Esophagus (tissue), 2 donors: Measurements from ENCODE around the gene KLK12. TPM values are rescaled to one million over a fixed set of nuclear protein-coding genes. Genes with fewer than 3 reads are reported as not detected.

Experiments
- H3K27ac ChIP-seq, 2 donors: one replicate each; pipeline ENCODE4 v1.5.1; 2013; ENCODE audit warnings: low read depth in 2 of 2, mild to moderate bottlenecking in 2 of 2, inconsistent platforms in 1 of 2, low read length in 1 of 2, moderate library complexity in 1 of 2
- H3K27me3 ChIP-seq, 2 donors: one replicate each; pipeline ENCODE4 v1.6.1; 2013; ENCODE audit warnings: low read length in 2 of 2, control low read depth in 1 of 2, mild to moderate bottlenecking in 1 of 2; ENCODE audit not compliant: insufficient read depth in 2 of 2, control insufficient read depth in 1 of 2
- H3K36me3 ChIP-seq, 2 donors: one replicate each; pipeline ENCODE4 v1.6.1; 2013; ENCODE audit warnings: low read length in 1 of 2; ENCODE audit not compliant: control insufficient read depth in 2 of 2, insufficient read depth in 2 of 2
- H3K4me1 ChIP-seq, 2 donors: one replicate each; pipeline ENCODE4 v1.6.1; 2013; ENCODE audit warnings: low read length in 1 of 2; ENCODE audit not compliant: control insufficient read depth in 2 of 2, insufficient read depth in 2 of 2
- H3K4me3 ChIP-seq, 2 donors: one replicate each; pipeline ENCODE4 v1.5.1; 2013; ENCODE audit warnings: low read length in 2 of 2, mild to moderate bottlenecking in 2 of 2, low read depth in 1 of 2, moderate library complexity in 1 of 2
- H3K9me3 ChIP-seq, 2 donors: one replicate each; pipeline ENCODE4 v1.6.1; 2013; ENCODE audit warnings: mild to moderate bottlenecking in 2 of 2, low read depth in 1 of 2, low read length in 1 of 2, moderate library complexity in 1 of 2; ENCODE audit not compliant: control insufficient read depth in 2 of 2, insufficient read depth in 1 of 2
- WGBS, 2 donors: extraction: QIAGEN DNeasy Blood & Tissue Kit; methylation state at CpG; one replicate each; pipeline ENCODE4 v1.1.7; 2013; 5-methylcytosine and 5-hydroxymethylcytosine counted together
- polyA plus RNA-seq, 2 donors: library from polyadenylated mRNA; stranded (reverse); fragments of 200-250 nt; gene quantifications; one replicate each; pipeline ENCODE4 v1.2.3, GENCODE V29; 2013
- donor health status: healthy with polysubstance abuse.
- donor health status: Bipolar disorder and iron deficiency.

KLK12 gene
- polyA plus RNA-seq, 2 donors: 12.4 to 427 TPM

DNA sequence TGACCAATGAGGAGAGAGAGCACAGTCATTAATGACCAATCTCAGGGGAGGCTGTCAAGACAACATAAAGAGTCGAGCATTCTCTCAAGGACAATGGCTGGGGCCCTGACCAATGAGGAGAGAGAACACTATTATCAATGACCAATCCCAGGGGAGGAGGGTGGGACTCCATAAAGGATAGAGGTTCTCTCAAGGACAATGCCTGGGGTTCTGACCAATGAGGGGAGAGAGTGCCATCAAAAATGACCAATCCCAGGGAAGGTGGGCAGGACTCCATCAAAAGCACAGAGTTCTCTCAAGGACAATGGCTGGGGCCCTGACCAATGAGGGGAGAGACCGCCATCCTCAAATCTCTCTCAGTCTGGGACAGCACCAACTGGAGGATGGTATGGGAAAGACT is 5.1 kb downstream of the KLK12 start:
- Histone ChIP-seq H3K4me3 (no peak overlapping the region), H3K4me1 (peaks cover 0 to 7% of the 10 kb centered on the region in 2 donors), H3K36me3 (no peaks in the 10 kb centered on the region), H3K9me3 (no peaks in the 10 kb centered on the region), H3K27me3 (no peaks in the 10 kb centered on the region), H3K27ac (no peak overlapping the region)
- 81 to 83% methylated on average over 2 of the region's 2 CpGs for WGBS, 2 donors

DNA sequence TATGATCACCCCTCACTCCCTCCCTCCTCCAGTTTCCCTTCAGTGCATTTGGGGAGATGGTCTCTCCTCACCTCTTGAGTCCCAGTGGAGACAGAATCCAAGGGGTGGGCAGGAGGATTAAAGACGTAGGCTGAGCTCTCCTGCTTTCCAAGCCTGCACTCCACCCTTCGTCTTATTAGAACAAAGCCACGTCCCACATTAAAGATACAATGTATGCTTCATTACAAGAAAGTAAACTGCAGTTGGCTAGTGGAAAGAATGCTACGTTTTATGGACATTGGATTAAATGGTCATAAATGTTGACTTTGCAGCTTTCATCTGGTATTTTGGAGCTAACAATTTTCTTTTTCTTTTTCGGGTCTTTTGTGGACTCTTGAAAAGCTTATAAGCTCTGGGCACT is 6.9 kb downstream of the KLK12 start:
- 41 to 51% methylated on average over 5 of the region's 5 CpGs for WGBS, 2 donors
- no peaks in the 10 kb centered on the region for H3K9me3 ChIP-seq
- H3K27me3 ChIP-seq: no peaks in the 10 kb centered on the region
- peak overlapping the region; percentile 92 to 98 for H3K27ac ChIP-seq
- peaks cover 0 to 5% of the 10 kb centered on the region in 2 donors for H3K4me1 ChIP-seq
- peak overlapping the region in 1 of 2 donors; percentile 32 for H3K4me3 ChIP-seq
- H3K36me3 ChIP-seq: no peaks in the 10 kb centered on the region

DNA sequence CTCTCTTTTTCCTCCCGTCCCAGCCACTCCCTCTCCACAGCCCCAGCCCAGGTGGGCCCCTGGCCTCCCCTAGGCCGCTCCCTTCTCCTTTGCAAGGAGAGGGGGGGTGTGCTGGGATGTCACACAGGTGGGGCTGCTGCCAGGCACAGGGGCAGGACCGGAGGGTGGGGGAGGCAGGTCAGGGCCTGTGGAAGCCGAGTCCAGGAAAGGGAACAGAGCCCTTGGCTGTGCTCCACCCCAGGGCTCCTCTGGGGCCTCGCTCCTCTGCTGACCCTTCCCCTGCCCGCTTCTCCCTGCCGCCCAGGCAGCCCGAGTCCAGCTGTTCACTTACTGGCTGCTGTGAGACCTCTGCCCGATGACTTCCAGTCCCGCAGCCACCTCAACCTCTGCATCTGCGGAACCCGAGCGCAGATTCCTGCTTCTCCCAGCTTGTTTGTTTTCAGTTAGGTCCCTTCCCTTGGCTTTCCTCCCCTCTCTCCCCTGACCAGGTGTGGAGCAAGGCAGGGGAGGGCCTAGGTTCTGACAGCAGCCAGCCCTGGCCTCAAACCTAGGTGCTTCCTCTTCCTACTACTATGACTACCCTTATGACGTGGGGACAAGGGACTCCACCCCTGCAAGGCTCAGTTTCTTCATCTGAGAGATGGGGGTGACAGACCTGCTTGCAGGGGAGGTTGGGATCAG is 7.5 kb downstream of the KLK12 start:
- Histone ChIP-seq H3K4me3 (peak overlapping the region; percentile 53 to 61), H3K27ac (peak overlapping the region; percentile 92 to 98), H3K27me3 (no peaks in the 10 kb centered on the region), H3K9me3 (no peaks in the 10 kb centered on the region), H3K36me3 (no peaks in the 10 kb centered on the region), H3K4me1 (peaks cover 0 to 5% of the 10 kb centered on the region in 2 donors)
- 18 to 30% methylated on average over 12 to 14 of the region's 14 CpGs for WGBS, 2 donors

GRCh38 chr19:51026554-51026831 is 8.3 kb downstream of the KLK12 start, which contains the start of gene KLK11:
Gene KLK11, minus strand, starts transcription at chr19:51026616. Its CDS starts 985 bp downstream, at chr19:51025631.
- peaks cover 0 to 5% of the 10 kb centered on the region in 2 donors for H3K4me1 ChIP-seq
- H3K9me3 ChIP-seq: no peaks in the 10 kb centered on the region
- no peaks in the 10 kb centered on the region for H3K36me3 ChIP-seq
- peak within 1 kb of the TSS; percentile 53 to 61 for H3K4me3 ChIP-seq
- H3K27ac ChIP-seq: peak within 1 kb of the TSS; percentile 92 to 98
- 32 to 57% methylated on average over 3 to 11 of the region's 11 CpGs for WGBS, 2 donors
- no peaks in the 10 kb centered on the region for H3K27me3 ChIP-seq

GRCh38 chr19:51025809-51026553 is 8.8 kb downstream of the KLK12 start:
- Histone ChIP-seq H3K27ac (peak overlapping the region; percentile 92 to 98), H3K36me3 (no peaks in the 10 kb centered on the region), H3K4me1 (peaks cover 0 to 5% of the 10 kb centered on the region in 2 donors), H3K9me3 (no peaks in the 10 kb centered on the region), H3K27me3 (no peaks in the 10 kb centered on the region), H3K4me3 (peak overlapping the region; percentile 53 to 61)
- WGBS, 2 donors: 28 to 29% methylated on average over 18 of the region's 18 CpGs

DNA sequence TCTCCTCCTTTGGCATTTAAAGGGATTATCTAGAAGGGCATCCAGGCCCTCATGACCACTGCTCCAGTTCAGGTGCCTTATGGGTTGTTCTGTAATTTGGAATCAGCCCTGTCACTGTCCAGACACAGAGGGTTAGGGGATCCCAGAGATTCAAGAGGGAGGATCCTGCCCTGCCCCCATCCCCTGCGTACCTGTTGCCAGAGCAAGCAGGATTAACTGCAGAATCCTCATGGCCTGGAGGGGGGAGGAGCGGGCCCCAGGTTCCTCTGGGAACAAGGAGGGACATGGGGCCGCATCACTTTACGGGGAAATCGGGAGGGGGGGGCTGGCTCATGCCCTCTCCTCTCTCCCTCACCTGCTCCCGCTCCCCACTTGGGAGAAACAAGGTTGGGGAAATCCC is 9.4 kb downstream of the KLK12 start:
- peaks cover 0 to 5% of the 10 kb centered on the region in 2 donors for H3K4me1 ChIP-seq
- 53 to 54% methylated on average over 6 of the region's 6 CpGs for WGBS, 2 donors
- peak overlapping the region; percentile 92 to 98 for H3K27ac ChIP-seq

GRCh38 chr19:51024924-51025323 is 9.9 kb downstream of the KLK12 start:
- no peaks in the 10 kb centered on the region for H3K9me3 ChIP-seq
- H3K36me3 ChIP-seq: no peaks in the 10 kb centered on the region
- H3K4me1 ChIP-seq: peaks cover 0 to 5% of the 10 kb centered on the region in 2 donors
- 41 to 50% methylated on average over 5 of the region's 5 CpGs for WGBS, 2 donors
- H3K4me3 ChIP-seq: peak overlapping the region; percentile 53 to 61
- H3K27ac ChIP-seq: peak overlapping the region in 1 of 2 donors; percentile 98
- H3K27me3 ChIP-seq: no peaks in the 10 kb centered on the region

More for the DNA sequence above, 9.4 kb downstream of the KLK12 start:
- Histone ChIP-seq H3K27me3 (no peaks in the 10 kb centered on the region), H3K4me3 (peak overlapping the region; percentile 53 to 61), H3K9me3 (no peaks in the 10 kb centered on the region), H3K36me3 (no peaks in the 10 kb centered on the region)

GRCh38 chr19:51023946-51024345 is 10.9 kb downstream of the KLK12 start:
- peak overlapping the region in 1 of 2 donors; percentile 47 for H3K27ac ChIP-seq
- H3K4me1 ChIP-seq: peaks cover 0 to 9% of the 10 kb centered on the region in 2 donors
- H3K36me3 ChIP-seq: no peaks in the 10 kb centered on the region
- no peaks in the 10 kb centered on the region for H3K9me3 ChIP-seq
- peaks cover 0 to 3% of the 10 kb centered on the region in 2 donors for H3K27me3 ChIP-seq
- H3K4me3 ChIP-seq: no peak overlapping the region
- 77% methylated on average over 10 to 11 of the region's 11 CpGs for WGBS, 2 donors

GRCh38 chr19:51022526-51022925 is 12.3 kb downstream of the KLK12 start:
- Histone ChIP-seq H3K4me1 (peaks cover 0 to 7% of the 10 kb centered on the region in 2 donors), H3K9me3 (no peaks in the 10 kb centered on the region), H3K27ac (peak overlapping the region in 1 of 2 donors; percentile 17), H3K27me3 (peaks cover 0 to 6% of the 10 kb centered on the region in 2 donors), H3K36me3 (no peaks in the 10 kb centered on the region), H3K4me3 (no peak overlapping the region)
- WGBS, 2 donors: 66 to 68% methylated on average over 14 of the region's 14 CpGs
